Measurements from ENCODE around the gene CHCT1. TPM values are rescaled to one million over a fixed set of nuclear protein-coding genes. Genes with fewer than 3 reads are reported as not detected.

The CHCT1 gene
- total RNA-seq, 2 donors from 2014 or later, result not detected

GRCh38 chr17:60468371-60468770 lies 46.1 kb downstream of the CHCT1 start:
- ATAC-seq, result no peak
- Mint-ChIP-seq H3K4me1 (peaks cover 10% of the 10 kb centered on the region), H3K27me3 (no peaks in the 10 kb centered on the region), H3K36me3 (ENCODE audit: low read depth) (peaks cover 10% of the 10 kb centered on the region), H3K27ac (no peak overlapping the region), H3K4me3 (no peak overlapping the region)
- DNase-seq, result no peak
- H3K9me3 ChIP-seq (ENCODE audit: control insufficient read depth, low read length, poor library complexity, severe bottlenecking), result no peaks in the 10 kb centered on the region

DNA sequence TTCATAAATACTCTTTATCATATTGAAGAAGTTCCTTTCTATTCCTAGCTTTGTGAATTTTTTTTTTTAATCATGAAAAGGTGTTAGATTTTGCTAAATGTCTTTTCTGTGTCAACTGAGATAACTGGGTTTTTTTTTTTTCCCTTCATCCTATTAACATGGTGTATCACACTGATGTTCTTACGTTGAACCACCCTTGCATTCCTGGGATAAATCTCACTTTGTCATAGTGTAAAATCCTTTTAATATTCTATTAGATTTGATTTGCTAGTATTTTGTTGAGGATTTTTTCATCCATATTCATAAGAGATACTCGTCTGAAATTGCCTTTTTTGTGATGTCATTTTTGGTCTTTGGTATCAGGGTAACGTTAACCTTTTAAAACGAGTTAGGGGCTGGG lies 49.2 kb downstream of the CHCT1 start:
- no peak overlapping the region for H3K4me3 Mint-ChIP-seq
- peaks cover 7% of the 10 kb centered on the region for H3K36me3 Mint-ChIP-seq (ENCODE audit: low read depth)
- no peak overlapping the region for H3K27ac Mint-ChIP-seq
- no peak for DNase-seq
- H3K4me1 Mint-ChIP-seq, result peaks cover 6% of the 10 kb centered on the region
- H3K9me3 ChIP-seq (ENCODE audit: control insufficient read depth, low read length, poor library complexity, severe bottlenecking), result no peaks in the 10 kb centered on the region
- no peaks in the 10 kb centered on the region for H3K27me3 Mint-ChIP-seq
- no peak for ATAC-seq

DNA sequence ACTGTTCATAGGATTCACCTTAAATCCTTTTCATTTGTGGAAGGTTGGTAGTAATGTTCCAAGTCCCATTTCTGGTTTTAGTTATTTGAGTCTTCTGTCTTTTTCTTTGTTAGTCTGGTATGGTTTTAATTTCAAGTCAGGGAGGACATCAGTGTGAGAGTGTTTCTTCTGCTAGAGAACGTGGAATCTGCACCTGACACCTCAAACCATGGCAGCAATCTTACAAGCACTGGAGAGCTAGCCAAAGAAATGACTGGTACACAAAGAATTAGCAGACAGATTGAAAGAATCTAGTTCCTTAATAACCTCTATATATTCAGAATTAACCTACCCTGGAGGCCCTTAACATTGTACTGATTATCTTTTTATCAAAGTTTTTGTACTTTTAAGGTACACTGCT lies 50.2 kb downstream of the CHCT1 start:
- DNase-seq (no peak), ATAC-seq (no peak)
- H3K9me3 ChIP-seq (ENCODE audit: control insufficient read depth, low read length, poor library complexity, severe bottlenecking), result no peaks in the 10 kb centered on the region
- Mint-ChIP-seq H3K4me1 (peaks cover 9% of the 10 kb centered on the region), H3K36me3 (ENCODE audit: low read depth) (peaks cover 5% of the 10 kb centered on the region), H3K27ac (no peak overlapping the region), H3K27me3 (no peaks in the 10 kb centered on the region), H3K4me3 (no peak overlapping the region)

DNA sequence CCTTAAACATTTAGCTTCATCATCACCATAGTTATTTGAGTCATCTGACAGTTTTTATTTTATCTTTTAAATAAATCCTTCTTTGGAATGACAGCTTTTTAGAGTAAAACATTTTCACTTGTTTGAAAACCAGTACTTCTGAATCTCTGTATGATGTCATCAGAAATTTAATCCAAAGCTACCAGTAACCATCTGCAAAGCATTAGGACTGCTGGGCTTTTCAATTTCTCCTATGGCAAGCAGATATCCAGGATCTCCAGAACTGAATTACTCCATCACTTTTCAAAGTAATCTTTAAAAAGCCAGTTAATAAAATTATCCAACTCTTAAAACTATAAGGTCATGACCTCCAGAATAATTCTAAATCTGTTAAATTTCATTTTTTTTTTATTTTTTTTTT lies 51.5 kb downstream of the CHCT1 start:
- Mint-ChIP-seq H3K4me3 (no peak overlapping the region), H3K27me3 (no peaks in the 10 kb centered on the region), H3K4me1 (peaks cover 6% of the 10 kb centered on the region), H3K36me3 (ENCODE audit: low read depth) (peaks cover 3% of the 10 kb centered on the region), H3K27ac (no peak overlapping the region)
- ATAC-seq, result no peak
- no peak for DNase-seq
- H3K9me3 ChIP-seq (ENCODE audit: control insufficient read depth, low read length, poor library complexity, severe bottlenecking), result no peaks in the 10 kb centered on the region

Other genes with a start within 250 kb of the CHCT1 start
- 10 to 100 TPM; 27.5 to 34.2 TPM for gene USP32, start 30.4 kb upstream of the CHCT1 start, total RNA-seq
- gene APPBP2, start 103.8 kb downstream of the CHCT1 start, total RNA-seq, result 10 to 100 TPM; 17.5 to 26.7 TPM
- gene PPM1D, start 177.7 kb downstream of the CHCT1 start, total RNA-seq, result 10 to 100 TPM; 20.0 to 24.5 TPM